ENCODE data around the gene PRSS23. TPM values are rescaled to one million over a fixed set of nuclear protein-coding genes. Genes with fewer than 3 reads are reported as not detected.
"Not testable (repeated sequence)": the region's sequence is repeated elsewhere in the genome, so short reads cannot be mapped to it uniquely, and the experiment has no call there.

Gene PRSS23
- polyA plus RNA-seq, 1 donor from 2014 or later, result 3.6 TPM

GRCh38 chr11:86765878-86766277 lies 34.5 kb upstream of the PRSS23 start:
- TF ChIP-seq MXI1 (conservative IDR thresholded peaks at IDR 0.05; ENCODE audit: poor library complexity, severe bottlenecking) (no peak), EZH2 (IDR thresholded peaks at IDR 0.05; ENCODE audit: borderline replicate concordance, insufficient read depth, low read length, poor library complexity, severe bottlenecking) (no peak), EP300 (conservative IDR thresholded peaks at IDR 0.05; ENCODE audit: poor library complexity, severe bottlenecking) (no peak), REST (IDR thresholded peaks at IDR 0.05; ENCODE audit: borderline replicate concordance) (no peak), TAF1 (IDR thresholded peaks at IDR 0.05; ENCODE audit: low read depth) (no peak), SMC3 (conservative IDR thresholded peaks at IDR 0.05; ENCODE audit: poor library complexity) (no peak), CTCF (IDR thresholded peaks at IDR 0.05; ENCODE audit: poor library complexity, severe bottlenecking) (no peak)
- Histone ChIP-seq H3K4me2 (ENCODE audit: low read length) (no peak overlapping the region), H2AFZ (ENCODE audit: low read depth, low read length) (no peak overlapping the region), H3K4me3 (ENCODE audit: low read length) (no peak overlapping the region), H3K27ac (ENCODE audit: low read length) (no peak overlapping the region), H3K9me3 (ENCODE audit: low read length) (no peaks in the 10 kb centered on the region), H4K20me1 (ENCODE audit: insufficient read depth) (no peaks in the 10 kb centered on the region), H3K36me3 (ENCODE audit: insufficient read depth, low read length) (no peaks in the 10 kb centered on the region), H3K27me3 (ENCODE audit: insufficient read depth, low read depth, low read length) (no peaks in the 10 kb centered on the region), H3K79me2 (replicated peaks; ENCODE audit: insufficient read depth, low read length) (no peaks in the 10 kb centered on the region), H3F3A (ENCODE audit: insufficient read depth, low read length, poor library complexity, severe bottlenecking) (no peaks in the 10 kb centered on the region), H3K9me2 (ENCODE audit: insufficient read depth, low read length) (no peaks in the 10 kb centered on the region), H3K9ac (ENCODE audit: low read length) (no peak overlapping the region)

GRCh38 chr11:86769219-86769618 lies 31.1 kb upstream of the PRSS23 start:
- H3K4me2 ChIP-seq (ENCODE audit: low read length), result no peak overlapping the region
- no peak for TF ChIP-seq REST (IDR thresholded peaks at IDR 0.05; ENCODE audit: borderline replicate concordance)
- no peak for TF ChIP-seq MXI1 (conservative IDR thresholded peaks at IDR 0.05; ENCODE audit: poor library complexity, severe bottlenecking)
- no peak for TF ChIP-seq TAF1 (IDR thresholded peaks at IDR 0.05; ENCODE audit: low read depth)
- TF ChIP-seq EZH2 (IDR thresholded peaks at IDR 0.05; ENCODE audit: borderline replicate concordance, insufficient read depth, low read length, poor library complexity, severe bottlenecking), result no peak
- no peak for TF ChIP-seq POLR2AphosphoS5 (IDR thresholded peaks at IDR 0.05)

DNA sequence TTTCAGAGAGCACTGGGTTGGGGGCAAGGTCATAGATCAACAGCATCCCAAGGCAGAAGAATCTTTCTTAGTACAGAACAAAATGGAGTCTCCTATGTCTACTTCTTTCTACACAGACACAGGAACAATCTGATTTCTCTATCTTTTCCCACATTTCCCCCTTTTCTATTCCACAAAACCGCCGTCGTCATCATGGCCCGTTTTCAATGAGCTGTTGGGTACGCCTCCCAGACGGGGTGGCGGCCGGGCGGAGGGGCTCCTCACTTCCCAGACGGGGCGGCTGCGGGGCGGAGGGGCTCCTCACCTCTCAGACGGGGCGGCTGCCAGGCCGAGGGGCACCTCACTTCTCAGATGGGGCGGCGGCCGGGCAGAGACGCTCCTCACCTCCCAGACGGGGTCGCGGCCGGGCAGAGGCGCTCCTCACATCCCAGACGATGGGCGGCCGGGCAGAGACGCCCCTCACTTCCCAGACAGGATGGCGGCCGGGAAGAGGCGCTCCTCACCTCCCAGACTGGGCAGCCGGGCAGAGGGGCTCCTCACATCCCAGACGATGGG lies 29.8 kb upstream of the PRSS23 start:
- not testable (repeated sequence) for H3K4me2 ChIP-seq (ENCODE audit: low read length)

More at GRCh38 chr11:86769219-86769618, 31.1 kb upstream of the PRSS23 start:
- no peak overlapping the region for H3K4me3 ChIP-seq (ENCODE audit: low read length)
- no peaks in the 10 kb centered on the region for H3F3A ChIP-seq (ENCODE audit: insufficient read depth, low read length, poor library complexity, severe bottlenecking)
- H3K27ac ChIP-seq (ENCODE audit: low read length), result no peak overlapping the region
- H4K20me1 ChIP-seq (ENCODE audit: insufficient read depth), result no peaks in the 10 kb centered on the region
- no peak overlapping the region for H2AFZ ChIP-seq (ENCODE audit: low read depth, low read length)
- H3K9ac ChIP-seq (ENCODE audit: low read length), result no peak overlapping the region
- no peaks in the 10 kb centered on the region for H3K79me2 ChIP-seq (replicated peaks; ENCODE audit: insufficient read depth, low read length)
- no peaks in the 10 kb centered on the region for H3K9me3 ChIP-seq (ENCODE audit: low read length)
- H3K27me3 ChIP-seq (ENCODE audit: insufficient read depth, low read depth, low read length), result no peaks in the 10 kb centered on the region
- H3K36me3 ChIP-seq (ENCODE audit: insufficient read depth, low read length), result no peaks in the 10 kb centered on the region
- no peaks in the 10 kb centered on the region for H3K9me2 ChIP-seq (ENCODE audit: insufficient read depth, low read length)

More for the DNA sequence above, 29.8 kb upstream of the PRSS23 start:
- H3K4me3 ChIP-seq (ENCODE audit: low read length); H2AFZ ChIP-seq (ENCODE audit: low read depth, low read length); H3K27me3 ChIP-seq (ENCODE audit: insufficient read depth, low read depth, low read length); H3K79me2 ChIP-seq (replicated peaks; ENCODE audit: insufficient read depth, low read length); H3K9ac ChIP-seq (ENCODE audit: low read length); H4K20me1 ChIP-seq (ENCODE audit: insufficient read depth); H3K27ac ChIP-seq (ENCODE audit: low read length); H3K36me3 ChIP-seq (ENCODE audit: insufficient read depth, low read length); H3K9me2 ChIP-seq (ENCODE audit: insufficient read depth, low read length); H3K9me3 ChIP-seq (ENCODE audit: low read length); H3F3A ChIP-seq (ENCODE audit: insufficient read depth, low read length, poor library complexity, severe bottlenecking): not testable (repeated sequence)

Data from neural cell (in vitro differentiated cells).